Fibroblast of villous mesenchyme (primary cell): Measurements from ENCODE around the gene PTPRH. TPM values are rescaled to one million over a fixed set of nuclear protein-coding genes. Genes with fewer than 3 reads are reported as not detected.

Experiments
- DNase-seq: peaks from one replicate; pipeline ENCODE4 v3.0.0-alpha.2; 2010; ENCODE audit warnings: low read depth
- H3K4me3 ChIP-seq: 2 replicates; pipeline ENCODE4 v1.5.1; 2011; ENCODE audit warnings: low read depth, mild to moderate bottlenecking, low read length
- total RNA-seq: library from RNA; depleted of rRNA; stranded (reverse); fragments of >200 nt; gene quantifications from 2 replicates; pipeline ENCODE4 v1.2.3, GENCODE V29; 2012
- TF ChIP-seq, protein P1 (sequence below): IDR thresholded peaks from 2 replicates; pipeline ENCODE4 v1.5.1; 2012; ENCODE audit warnings: low read depth, mild to moderate bottlenecking, low read length; ENCODE audit not compliant: insufficient read depth

The PTPRH gene
- total RNA-seq, 1 donor = 3.9 TPM

DNA sequence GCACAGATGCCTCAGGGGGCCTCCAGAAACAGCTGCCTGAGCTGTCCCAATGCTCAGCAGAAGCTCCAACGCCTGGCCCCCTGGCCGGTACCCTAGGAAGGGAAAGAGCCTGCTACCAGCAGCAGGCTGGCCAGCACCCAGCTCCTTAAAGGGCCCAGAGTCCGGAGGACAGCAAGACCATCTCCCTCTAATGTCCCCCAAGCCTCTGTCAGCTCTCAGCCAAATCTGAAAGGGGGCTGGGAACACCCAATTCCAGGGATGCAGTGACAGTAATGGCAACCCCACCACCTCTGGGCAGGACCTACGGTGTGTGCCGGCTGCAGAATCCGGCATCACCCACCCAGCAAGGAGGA is 45.3 kb upstream of the PTPRH start:
- no peak for DNase-seq
- no peak overlapping the region for H3K4me3 ChIP-seq
- TF ChIP-seq, protein P1, sequence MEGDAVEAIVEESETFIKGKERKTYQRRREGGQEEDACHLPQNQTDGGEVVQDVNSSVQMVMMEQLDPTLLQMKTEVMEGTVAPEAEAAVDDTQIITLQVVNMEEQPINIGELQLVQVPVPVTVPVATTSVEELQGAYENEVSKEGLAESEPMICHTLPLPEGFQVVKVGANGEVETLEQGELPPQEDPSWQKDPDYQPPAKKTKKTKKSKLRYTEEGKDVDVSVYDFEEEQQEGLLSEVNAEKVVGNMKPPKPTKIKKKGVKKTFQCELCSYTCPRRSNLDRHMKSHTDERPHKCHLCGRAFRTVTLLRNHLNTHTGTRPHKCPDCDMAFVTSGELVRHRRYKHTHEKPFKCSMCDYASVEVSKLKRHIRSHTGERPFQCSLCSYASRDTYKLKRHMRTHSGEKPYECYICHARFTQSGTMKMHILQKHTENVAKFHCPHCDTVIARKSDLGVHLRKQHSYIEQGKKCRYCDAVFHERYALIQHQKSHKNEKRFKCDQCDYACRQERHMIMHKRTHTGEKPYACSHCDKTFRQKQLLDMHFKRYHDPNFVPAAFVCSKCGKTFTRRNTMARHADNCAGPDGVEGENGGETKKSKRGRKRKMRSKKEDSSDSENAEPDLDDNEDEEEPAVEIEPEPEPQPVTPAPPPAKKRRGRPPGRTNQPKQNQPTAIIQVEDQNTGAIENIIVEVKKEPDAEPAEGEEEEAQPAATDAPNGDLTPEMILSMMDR = no peak

DNA sequence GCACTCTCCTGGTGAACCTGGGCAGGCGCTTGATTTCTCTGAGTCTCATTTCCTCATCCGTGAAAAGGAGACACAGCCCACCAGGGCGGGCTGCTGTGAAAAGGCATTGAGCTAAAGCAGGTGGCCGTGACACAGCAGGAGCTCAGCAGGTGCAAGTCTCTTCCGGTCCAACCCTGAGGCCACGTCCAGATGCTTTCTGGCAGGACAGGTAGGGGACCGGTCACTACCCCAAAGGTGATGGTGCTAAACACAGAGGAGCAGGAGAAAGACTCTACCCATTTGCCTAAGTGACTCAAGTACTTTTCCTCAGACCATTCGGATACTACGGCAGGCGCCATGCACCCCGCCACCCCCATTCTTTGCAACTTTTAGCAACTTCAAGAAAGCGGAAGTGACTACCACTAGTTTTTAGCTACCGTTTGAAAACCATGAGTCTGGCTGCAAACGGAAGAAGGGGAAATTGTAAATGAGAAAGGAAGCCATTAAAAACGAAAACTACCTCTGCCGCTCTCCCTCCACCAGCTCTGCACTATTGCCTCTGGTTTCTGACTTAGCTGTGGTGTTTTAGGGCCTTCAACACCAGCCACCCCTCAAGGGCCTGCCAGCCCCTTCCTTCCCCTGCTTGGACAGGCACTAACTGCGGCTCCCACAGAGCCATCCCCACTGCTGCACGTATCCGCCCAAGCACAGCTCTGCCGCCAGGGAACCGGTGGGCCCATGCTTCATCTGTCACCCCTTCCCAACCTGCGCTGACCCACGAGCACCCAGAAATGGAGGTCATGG is 44.7 kb upstream of the PTPRH start:
- TF ChIP-seq, protein P1 = no peak
- H3K4me3 ChIP-seq = no peak overlapping the region
- no peak for DNase-seq

DNA sequence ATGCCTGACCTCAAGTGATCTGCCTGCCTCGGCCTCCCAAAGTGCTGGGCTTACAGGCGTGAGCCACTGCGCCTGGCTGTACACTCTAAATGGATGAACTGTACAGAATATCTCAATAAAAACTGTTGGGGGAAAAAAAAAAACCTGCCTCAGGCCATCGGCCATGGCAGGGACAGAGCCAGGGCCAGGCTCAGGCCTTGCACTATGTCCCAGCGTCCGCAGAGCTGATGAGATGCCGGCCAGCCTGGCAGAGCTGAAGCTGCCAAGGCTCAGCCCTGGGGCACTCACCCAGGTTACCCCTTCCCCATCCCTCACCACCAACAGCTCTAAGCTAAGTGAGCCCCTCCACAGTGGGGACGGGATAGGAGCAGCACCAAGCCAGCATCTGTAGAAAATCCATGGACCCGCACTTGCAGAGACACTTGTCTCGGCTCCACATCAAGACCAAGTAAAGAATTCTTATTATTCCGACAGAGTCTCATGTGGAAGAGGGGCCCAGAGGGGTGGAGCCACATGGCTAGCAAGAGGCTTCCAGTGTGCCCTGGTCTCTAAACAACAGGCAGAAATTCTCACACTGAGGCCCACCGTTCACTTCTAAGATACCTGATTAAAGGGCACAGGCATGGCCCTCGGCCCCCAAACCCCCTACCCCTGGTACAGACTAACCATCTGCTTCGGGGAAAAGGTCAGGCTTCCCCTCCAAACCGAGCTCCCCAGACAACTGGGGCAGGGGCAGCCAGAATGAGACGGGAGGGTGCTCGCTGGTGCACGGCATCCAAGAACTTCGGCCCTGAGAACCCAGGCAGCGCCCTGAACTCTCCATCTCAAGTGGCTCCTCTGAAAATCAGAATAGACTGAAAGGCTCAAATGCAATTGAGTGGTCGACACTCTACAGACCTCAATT is 43.7 kb upstream of the PTPRH start:
- no peak for DNase-seq
- TF ChIP-seq, protein P1 = no peak

DNA sequence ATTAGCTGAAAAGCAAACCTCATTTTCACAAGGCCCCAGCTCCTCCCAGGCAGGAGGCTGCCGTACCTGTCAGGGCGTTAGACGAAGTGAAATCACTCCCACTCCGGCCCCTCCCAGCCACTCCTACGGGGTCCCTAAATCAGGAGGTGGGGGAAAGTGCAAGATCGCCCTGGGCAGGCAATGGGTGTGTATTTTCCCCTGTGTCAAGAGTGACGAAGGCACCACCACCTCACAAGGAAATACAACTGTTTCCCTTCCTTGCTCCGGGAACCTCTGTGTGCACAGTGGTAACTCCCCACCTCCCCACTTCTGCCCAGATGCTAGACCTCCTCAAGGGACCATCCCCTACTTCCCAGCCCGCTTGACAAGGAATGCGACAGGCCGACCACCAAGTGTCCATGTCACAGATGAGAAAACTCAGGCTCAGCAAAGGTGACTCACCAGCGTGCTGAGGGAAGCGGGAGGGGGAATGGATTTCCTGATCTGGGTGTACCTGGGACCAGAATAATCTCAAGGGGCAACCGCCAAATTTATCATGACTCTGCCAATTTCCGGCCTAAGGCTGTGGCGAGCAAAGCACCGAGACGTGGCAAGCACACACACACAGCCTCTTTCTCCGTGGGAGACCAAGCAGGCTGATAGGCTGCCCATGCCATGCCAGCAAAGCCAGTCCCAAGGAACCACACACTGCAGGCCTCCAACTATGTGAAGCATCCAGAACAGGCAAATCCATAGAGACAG is 42.2 kb upstream of the PTPRH start:
- TF ChIP-seq, protein P1 = no peak
- H3K4me3 ChIP-seq = no peak overlapping the region
- DNase-seq = no peak

More for the DNA sequence above, 43.7 kb upstream of the PTPRH start:
- H3K4me3 ChIP-seq = no peak overlapping the region

DNA sequence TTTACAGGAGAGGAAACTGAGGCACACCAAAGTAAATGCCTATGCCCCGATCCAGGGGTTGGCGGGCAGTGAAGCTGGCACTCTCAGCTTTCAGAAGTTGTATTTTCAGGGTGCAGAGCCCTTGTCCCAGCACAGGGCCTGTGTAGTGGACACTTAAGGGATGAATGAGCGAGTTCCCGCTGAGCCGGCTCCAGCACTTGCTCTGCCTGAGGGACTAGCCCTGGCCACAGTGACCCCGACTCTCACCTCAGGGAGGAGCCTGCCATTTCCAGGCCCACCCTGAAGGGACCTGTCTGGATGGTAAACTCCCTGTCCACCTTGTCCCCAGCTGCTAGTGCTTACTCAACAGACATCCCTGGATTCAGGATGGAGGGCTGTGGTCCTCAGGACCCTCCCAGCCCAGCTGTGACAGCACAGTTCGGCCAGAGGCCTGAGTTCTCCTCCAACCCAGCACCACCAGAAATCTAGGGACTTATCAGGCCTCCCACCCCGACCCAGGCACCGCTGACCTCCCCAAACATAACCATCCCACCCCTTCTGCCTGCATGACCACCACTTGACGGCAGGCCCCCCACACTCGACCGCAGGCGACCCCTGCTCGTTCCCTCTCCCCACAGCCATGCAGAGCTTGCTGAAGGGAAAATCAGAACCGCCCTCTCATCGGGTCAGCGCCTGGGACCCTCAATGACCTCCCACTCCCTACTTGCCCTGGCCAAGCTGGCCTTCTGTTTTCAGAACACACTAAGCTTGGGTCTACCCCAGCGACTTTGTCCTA is 41.1 kb upstream of the PTPRH start:
- TF ChIP-seq, protein P1 = no peak
- no peak for DNase-seq
- H3K4me3 ChIP-seq = no peak overlapping the region

DNA sequence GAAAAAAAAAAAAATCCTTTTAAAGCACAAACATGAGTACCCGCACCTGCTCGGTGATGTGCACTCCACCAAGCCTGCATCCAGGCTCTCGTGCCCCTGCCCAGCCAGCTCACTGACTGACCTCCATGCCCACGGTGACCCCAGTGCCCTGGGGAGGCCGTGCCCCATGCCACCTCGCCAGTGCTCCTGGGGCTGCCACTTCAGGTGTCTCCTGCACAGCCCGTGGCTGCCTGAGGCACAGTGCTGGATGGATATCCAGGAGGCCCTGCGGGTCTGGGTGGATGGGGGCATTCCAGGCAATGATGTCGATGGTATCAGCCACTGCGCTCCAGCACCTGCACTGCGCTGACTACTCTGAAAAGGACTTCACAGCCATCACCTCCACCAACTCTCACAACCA is 40.5 kb upstream of the PTPRH start:
- H3K4me3 ChIP-seq = no peak overlapping the region
- TF ChIP-seq, protein P1 = no peak
- no peak for DNase-seq
